Measurements from ENCODE around the gene N4BP3.
"Not testable (repeated sequence)": the region's sequence is repeated elsewhere in the genome, so short reads cannot be mapped to it uniquely, and the experiment has no call there.

N4BP3 gene

DNA sequence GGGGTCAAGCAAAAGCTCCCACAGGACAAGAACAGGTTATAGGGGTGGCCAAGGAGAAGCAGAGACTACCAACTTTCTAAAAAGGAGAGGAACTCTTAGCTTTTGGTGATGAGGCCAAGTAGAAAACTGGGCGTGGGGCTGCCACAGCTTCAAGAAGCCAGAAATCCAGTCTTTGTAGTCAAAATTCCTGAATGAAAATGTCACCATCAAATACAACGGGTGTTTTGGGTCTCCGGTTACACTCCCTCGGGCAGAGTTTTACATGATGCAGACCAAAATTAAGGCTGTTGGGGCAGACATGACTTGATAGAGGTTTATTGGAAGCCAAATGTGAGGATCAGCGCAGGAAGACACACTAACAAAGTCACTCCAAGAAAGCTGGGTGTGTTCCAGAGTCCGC, 29.4 kb upstream of the N4BP3 start:
- no peak overlapping the region for H3K27ac ChIP-seq (replicated peaks)
- no peak overlapping the region for H3K4me3 ChIP-seq (replicated peaks; ENCODE audit: insufficient read depth, low read length)
- peaks cover 11% of the 10 kb centered on the region for H3K27me3 ChIP-seq (ENCODE audit: insufficient read depth, poor library complexity, severe bottlenecking)
- DNase-seq (ENCODE audit: low read depth in 1 of 2, low spot score in 1 of 2): no peak
- TF ChIP-seq SPI1 (IDR thresholded peaks at IDR 0.05; ENCODE audit: borderline replicate concordance, low read depth) (no peak), POLR2AphosphoS5 (IDR thresholded peaks at IDR 0.05; ENCODE audit: low read depth) (no peak), GABPA (IDR thresholded peaks at IDR 0.05; ENCODE audit: low read depth) (no peak)
- TF ChIP-seq, protein P1, sequence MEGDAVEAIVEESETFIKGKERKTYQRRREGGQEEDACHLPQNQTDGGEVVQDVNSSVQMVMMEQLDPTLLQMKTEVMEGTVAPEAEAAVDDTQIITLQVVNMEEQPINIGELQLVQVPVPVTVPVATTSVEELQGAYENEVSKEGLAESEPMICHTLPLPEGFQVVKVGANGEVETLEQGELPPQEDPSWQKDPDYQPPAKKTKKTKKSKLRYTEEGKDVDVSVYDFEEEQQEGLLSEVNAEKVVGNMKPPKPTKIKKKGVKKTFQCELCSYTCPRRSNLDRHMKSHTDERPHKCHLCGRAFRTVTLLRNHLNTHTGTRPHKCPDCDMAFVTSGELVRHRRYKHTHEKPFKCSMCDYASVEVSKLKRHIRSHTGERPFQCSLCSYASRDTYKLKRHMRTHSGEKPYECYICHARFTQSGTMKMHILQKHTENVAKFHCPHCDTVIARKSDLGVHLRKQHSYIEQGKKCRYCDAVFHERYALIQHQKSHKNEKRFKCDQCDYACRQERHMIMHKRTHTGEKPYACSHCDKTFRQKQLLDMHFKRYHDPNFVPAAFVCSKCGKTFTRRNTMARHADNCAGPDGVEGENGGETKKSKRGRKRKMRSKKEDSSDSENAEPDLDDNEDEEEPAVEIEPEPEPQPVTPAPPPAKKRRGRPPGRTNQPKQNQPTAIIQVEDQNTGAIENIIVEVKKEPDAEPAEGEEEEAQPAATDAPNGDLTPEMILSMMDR (IDR thresholded peaks at IDR 0.05; ENCODE audit: insufficient read depth, low read length): no peak
- TF ChIP-seq, protein P2, sequence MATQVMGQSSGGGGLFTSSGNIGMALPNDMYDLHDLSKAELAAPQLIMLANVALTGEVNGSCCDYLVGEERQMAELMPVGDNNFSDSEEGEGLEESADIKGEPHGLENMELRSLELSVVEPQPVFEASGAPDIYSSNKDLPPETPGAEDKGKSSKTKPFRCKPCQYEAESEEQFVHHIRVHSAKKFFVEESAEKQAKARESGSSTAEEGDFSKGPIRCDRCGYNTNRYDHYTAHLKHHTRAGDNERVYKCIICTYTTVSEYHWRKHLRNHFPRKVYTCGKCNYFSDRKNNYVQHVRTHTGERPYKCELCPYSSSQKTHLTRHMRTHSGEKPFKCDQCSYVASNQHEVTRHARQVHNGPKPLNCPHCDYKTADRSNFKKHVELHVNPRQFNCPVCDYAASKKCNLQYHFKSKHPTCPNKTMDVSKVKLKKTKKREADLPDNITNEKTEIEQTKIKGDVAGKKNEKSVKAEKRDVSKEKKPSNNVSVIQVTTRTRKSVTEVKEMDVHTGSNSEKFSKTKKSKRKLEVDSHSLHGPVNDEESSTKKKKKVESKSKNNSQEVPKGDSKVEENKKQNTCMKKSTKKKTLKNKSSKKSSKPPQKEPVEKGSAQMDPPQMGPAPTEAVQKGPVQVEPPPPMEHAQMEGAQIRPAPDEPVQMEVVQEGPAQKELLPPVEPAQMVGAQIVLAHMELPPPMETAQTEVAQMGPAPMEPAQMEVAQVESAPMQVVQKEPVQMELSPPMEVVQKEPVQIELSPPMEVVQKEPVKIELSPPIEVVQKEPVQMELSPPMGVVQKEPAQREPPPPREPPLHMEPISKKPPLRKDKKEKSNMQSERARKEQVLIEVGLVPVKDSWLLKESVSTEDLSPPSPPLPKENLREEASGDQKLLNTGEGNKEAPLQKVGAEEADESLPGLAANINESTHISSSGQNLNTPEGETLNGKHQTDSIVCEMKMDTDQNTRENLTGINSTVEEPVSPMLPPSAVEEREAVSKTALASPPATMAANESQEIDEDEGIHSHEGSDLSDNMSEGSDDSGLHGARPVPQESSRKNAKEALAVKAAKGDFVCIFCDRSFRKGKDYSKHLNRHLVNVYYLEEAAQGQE (IDR thresholded peaks at IDR 0.05; ENCODE audit: insufficient replicate concordance, low read depth): no peak

DNA sequence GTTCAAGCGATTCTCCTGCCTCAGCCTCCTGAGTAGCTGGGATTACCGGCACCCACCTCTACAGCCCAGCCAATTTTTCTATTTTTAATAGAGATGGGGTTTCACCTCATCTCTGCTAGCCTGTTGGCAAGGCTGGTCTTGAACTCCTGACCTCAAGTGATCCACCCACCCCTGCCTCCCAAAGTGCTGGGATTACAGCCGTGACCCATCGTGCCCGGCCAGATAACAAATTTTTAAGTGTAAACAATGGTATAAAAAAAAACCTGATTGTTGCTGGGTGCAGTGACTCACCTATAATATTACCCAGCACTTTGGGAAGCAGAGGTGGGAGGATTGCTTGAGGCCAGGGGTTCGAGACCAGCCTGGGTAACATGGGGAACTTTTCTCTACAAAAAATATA, 28.0 kb upstream of the N4BP3 start:
- DNase-seq (ENCODE audit: low read depth in 1 of 2, low spot score in 1 of 2): no peak
- Histone ChIP-seq H3K27me3 (ENCODE audit: insufficient read depth, poor library complexity, severe bottlenecking) (peaks cover 8% of the 10 kb centered on the region), H3K4me3 (replicated peaks; ENCODE audit: insufficient read depth, low read length) (no peak overlapping the region), H3K27ac (replicated peaks) (no peak overlapping the region)
- TF ChIP-seq, protein P2 (IDR thresholded peaks at IDR 0.05; ENCODE audit: insufficient replicate concordance, low read depth): no peak

DNA sequence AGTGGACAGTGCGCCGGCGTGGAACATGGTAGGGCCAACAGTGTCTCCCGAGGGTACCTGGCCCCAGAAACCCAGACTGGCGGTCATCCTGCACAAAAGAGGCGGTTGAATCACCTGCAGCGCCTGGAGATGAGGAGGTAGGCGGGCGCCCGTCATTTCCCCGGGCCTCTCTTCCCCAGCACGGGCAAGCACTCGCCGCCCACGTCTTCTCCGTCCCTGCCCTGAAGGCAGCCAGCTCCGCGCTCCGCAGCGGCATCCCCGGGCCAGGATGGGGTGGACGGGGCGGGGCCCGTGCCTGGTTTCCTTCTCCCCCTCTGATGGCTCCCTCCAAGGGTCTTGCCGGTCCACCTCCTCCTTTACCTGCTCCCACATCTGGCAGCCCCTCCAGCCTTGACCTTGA, 27.1 kb upstream of the N4BP3 start:
- DNase-seq (ENCODE audit: low read depth in 1 of 2, low spot score in 1 of 2): no peak
- TF ChIP-seq, protein P1 (IDR thresholded peaks at IDR 0.05; ENCODE audit: insufficient read depth, low read length): no peak
- TF ChIP-seq GABPA (IDR thresholded peaks at IDR 0.05; ENCODE audit: low read depth) (no peak), SPI1 (IDR thresholded peaks at IDR 0.05; ENCODE audit: borderline replicate concordance, low read depth) (no peak), POLR2AphosphoS5 (IDR thresholded peaks at IDR 0.05; ENCODE audit: low read depth) (no peak)
- TF ChIP-seq, protein P2 (IDR thresholded peaks at IDR 0.05; ENCODE audit: insufficient replicate concordance, low read depth): no peak
- Histone ChIP-seq H3K27me3 (ENCODE audit: insufficient read depth, poor library complexity, severe bottlenecking) (no peaks in the 10 kb centered on the region), H3K27ac (replicated peaks) (no peak overlapping the region), H3K4me3 (replicated peaks; ENCODE audit: insufficient read depth, low read length) (no peak overlapping the region)

DNA sequence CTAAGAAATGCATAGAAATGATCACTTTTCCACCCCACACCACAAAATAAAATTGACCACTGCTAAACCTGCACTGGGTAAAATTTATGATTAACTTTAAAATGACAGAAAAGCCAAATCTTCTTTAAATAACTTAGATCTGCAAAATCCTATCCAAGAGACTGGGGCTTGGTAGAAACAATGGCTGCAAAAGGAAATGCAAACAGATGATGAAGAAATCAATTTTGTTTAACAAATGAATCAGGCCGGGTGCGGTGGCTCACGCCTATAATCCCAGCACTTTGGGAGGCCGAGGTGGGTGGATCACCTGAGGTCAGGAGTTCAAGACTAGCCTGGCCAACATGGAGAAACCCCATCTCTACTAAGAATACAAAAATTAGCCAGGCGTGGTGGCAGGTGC, 26.1 kb upstream of the N4BP3 start:
- not testable (repeated sequence) for H3K27ac ChIP-seq (replicated peaks); H3K4me3 ChIP-seq (replicated peaks; ENCODE audit: insufficient read depth, low read length); DNase-seq (ENCODE audit: low read depth in 1 of 2, low spot score in 1 of 2); H3K27me3 ChIP-seq (ENCODE audit: insufficient read depth, poor library complexity, severe bottlenecking)

Data from HL-60 (cell line).